Islet precursor cell (in vitro differentiated cells): Measurements from ENCODE around the gene ANKRD11.
A peak's percentile ranks its signal among the peaks of the same experiment; 100 is the strongest.

Experiments used
- DNase-seq: peaks from one replicate; pipeline ENCODE4 v3.0.0-alpha.2; 2018

Gene ANKRD11

DNA sequence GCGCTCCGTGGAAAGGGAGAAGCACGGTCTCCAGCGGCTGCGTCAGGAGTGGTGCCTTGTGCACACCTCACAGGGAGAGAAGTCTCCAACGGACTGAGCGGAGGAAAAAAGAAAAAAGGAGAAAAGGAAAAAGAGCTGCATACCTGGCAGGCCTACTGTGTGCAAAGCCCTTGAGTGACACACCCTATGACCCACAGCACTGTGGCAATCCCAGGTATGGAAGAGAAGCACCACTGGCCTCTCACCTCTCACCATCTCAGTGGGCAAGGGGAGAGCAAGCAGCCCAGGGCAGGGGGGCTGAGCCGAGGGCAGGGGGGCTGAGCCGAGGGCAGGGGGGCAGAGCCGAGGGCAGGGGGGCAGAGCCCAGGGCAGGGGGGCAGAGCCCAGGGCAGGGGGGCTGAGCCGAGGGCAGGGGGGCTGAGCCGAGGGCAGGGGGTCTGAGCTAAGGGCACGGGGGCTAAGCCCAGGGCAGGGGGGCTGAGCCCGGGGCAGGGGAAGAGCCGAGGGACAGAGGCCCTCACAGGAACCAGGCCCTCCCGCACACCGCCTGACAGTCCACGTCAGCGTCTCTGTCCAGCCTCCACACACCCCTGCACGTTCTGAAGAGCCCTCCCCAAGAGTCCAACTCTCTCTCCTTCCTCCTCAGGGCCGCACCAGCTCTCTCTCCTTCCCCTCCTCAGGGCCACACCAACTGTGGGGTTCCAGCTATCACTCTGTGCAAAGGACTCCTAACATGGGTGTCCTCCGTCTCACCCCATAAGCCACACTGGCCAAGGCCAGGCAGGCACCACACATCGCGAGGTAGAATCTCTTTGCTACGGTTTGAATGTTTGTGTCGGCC is 167.0 kb downstream of the ANKRD11 start:
- no peak for DNase-seq

DNA sequence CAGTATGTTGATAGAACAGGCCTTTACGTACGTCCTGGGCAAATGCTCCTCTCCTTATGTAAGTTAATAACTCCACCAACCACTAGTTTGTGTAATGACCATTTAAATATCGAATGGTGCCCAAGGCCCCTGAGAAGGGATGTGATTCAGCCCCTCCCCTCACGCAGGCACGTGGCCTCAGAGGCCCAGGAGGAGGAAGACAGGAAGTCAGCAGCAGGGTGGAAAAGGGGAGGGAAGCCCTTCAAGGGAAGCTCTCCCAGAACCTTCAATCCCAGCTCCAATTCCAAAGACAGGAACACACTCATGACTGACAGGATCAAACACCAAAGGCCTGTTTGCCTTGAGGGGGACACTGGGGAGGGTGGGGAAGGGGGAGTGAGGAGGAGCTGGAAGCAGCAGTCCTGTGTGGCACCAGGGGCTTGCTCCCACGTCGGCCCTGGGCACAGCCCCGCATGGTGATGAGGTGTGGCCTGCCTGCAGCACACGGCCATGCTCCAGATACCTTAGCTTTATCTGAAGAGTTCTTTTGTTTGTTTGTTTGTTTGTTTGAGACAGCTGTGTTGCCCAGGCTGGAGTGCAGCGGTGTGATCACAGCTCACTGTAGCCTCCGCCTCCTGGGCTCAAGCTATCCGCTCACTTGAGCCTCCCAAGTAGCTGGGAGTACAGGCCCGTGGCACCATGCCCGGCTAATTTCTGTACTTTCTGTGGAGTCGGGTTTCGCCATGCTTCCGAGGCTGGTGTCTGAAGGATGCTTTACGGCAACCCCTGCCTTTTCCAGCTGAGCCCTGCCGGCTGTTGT is 167.8 kb downstream of the ANKRD11 start:
- peak; percentile 89 for DNase-seq

DNA sequence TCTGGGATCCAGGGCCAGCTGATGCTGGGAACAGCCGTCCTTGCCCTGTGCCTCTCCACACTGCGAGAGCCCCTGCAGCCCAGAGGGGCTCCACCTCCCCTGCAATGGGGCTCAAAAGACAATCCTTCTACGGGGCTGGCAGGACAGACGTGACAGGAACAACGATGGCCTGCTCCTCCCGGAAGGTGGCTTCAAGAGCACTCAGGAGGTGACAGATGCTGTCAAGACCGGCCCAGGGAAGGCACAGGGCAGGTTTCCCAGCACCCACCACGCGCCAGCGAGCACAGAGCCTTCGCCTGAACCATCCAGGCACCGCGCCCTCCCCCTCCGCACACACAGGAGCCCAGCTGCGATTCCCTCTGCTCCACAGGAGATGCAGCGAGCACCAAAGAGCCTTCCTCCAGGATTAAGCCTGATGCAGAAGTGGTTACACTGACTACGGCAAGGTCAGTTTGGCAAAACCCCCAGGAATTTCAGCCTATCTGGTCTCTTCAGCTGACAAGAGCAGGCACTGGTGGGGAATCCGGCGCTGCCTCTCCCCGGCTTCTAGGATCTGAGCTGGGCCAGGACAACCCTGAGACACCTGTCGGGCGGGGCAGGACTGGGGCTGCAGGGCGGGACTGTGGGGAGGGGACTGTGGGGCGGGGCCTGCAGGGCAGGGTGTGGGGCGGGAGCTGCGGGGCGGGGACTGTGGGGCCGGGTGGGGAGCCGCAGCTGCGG is 169.4 kb downstream of the ANKRD11 start:
- peak; percentile 81 for DNase-seq

DNA sequence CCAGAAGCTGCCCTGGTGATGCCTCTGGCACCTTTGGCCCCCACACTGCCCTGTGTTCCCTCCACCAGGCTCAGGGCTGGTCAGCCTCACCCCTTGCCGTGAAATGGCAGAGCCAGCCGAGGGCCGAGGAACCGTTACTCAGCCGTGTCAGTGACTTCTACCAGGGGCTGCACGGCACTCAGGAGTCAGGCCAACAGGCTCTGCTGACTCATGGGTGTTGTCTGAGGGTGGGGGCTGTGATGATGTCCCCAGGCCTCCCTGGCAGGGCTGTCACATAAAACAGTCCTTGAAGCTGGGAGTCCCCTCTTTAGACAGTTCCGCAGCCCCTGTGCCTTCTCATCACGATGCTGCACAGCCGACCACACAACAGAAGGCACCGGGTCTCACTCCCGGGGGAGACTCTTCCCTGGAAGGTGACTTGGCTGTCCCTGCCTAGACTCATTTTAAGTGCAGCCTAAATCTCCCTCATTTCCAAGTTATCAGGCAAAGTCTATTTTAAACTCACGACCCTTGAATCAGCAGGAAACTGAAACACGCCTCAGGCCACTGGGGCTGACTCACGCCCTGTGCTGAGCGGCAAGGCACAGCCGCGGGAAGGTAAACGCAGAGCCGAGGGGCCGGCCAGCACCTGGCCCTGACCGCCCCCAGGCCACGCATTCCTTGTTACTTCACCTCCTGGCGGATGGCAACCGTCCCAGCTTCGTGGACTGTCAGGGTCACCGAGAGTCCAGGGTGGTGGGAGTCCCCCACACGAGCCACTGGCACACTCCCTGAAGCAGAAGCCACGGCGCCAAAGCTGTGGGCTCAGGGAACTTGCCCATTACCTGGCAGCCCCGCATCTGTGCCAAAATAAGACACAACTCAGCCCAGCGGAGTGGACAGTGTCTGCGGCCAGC is 170.2 kb downstream of the ANKRD11 start:
- peak; percentile 97 for DNase-seq

DNA sequence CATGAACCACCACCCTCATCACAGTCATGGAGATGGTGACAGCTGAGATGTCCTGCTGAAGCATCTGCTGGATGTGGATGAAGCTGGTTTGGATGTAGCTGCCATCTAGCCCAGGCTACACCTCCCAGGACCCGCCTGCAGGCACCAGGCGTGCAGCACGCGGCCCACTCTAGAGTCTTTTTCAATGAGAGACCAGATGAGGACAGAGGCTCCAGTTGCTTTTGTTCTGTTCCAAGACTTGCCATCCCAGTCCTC is 170.8 kb downstream of the ANKRD11 start:
- no peak for DNase-seq

- DNase-seq = no peak
Measured at GRCh38 chr16:89318871-89319630, 171.3 kb downstream of the ANKRD11 start.

GRCh38 chr16:89318430-89318758 is 172.0 kb downstream of the ANKRD11 start:
- DNase-seq = no peak

DNA sequence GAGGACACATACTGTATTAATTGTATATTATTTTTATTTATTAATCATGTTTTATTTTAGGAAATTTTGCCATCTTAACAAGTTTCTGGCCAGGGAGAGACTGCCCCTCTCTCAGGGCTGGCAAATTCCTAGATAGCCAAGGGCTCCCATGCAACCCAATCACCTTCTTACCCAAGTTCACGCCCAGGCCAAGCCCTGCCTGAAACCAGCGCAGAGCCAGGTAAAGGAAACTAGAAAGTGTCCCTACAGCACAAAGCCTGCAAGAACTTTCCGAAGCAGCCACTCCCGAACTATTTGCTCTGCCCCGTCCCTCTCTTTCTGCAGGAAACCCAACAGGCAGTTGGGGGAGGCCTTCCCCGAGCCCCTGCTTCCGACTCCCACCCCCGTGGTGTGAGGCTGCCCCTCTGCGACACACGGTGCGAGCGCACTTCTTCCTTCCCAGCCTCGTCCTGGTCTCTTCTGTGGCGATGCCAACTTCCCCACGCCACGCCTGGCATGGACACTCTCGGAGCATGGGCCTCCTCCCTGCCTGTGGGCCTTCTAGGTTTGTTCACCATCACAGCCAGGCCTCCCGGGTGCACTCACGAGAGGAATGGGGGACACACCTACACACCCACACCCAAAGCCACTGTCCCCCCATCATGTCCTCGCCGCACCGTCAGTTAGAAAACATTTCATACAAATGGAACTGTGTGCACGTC is 172.5 kb downstream of the ANKRD11 start:
- no peak for DNase-seq

- no peak for DNase-seq
Measured at GRCh38 chr16:89317101-89317671, 173.2 kb downstream of the ANKRD11 start.

GRCh38 chr16:89316701-89317100 is 173.7 kb downstream of the ANKRD11 start:
- no peak for DNase-seq

DNA sequence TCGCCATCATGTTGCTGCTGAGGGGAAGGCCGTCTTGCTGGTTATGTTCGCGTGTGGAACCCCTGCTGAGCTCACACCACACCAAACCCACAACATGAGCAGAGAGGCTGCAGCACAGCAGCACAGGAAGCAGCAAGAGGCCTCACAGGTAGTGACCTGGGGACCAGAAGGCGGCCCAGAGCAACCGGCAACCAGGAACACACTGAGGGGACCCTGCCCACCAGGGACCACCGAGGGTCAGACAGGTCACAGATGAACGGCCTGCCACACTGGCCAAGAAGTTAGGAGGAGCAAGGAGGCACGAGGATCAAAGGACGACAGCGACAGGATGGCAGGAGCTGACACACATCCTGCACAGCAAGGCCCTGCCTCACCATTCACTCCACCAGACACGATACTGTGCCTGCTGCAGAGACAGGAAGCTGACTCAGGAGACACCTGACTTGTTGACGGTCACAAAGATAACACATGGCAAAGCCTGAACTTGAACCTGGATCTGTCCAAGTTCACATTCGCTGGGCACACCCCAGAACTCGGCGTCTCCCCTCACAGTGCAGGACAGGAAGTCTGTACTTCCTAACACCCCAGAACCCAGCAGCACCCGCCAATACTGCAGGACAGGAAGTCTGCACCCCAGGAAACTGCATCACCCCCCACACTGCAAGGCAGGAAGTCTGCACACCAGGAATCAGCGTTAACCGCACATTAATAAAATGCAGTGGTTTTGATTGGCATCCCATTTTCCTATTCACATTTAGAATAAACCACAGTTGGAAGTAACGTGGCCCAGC is 174.4 kb downstream of the ANKRD11 start:
- peak; percentile 76 for DNase-seq

GRCh38 chr16:89315271-89315670 is 175.1 kb downstream of the ANKRD11 start:
- no peak for DNase-seq

GRCh38 chr16:89314854-89315253 is 175.5 kb downstream of the ANKRD11 start:
- DNase-seq = no peak

DNA sequence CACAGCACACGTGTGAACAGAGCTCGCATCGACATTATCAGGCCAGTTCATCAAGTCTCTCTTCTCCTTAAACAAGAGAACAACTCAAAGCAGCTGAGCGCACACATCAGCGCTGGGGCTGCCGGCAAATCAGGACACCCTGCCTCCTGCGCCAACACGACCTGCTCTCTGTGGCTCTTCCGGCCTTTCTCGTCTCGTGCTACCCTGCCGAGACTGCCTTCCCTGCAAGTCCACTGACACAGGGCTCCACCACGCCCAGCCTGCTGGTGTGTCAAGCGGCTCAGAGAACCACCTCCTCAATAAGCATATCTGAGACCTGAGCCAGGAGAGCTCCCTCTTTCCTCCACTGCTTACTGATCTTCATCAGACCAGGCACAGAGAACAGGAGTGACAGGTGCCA is 176.0 kb downstream of the ANKRD11 start:
- no peak for DNase-seq

GRCh38 chr16:89313583-89313982 is 176.8 kb downstream of the ANKRD11 start:
- no peak for DNase-seq

DNA sequence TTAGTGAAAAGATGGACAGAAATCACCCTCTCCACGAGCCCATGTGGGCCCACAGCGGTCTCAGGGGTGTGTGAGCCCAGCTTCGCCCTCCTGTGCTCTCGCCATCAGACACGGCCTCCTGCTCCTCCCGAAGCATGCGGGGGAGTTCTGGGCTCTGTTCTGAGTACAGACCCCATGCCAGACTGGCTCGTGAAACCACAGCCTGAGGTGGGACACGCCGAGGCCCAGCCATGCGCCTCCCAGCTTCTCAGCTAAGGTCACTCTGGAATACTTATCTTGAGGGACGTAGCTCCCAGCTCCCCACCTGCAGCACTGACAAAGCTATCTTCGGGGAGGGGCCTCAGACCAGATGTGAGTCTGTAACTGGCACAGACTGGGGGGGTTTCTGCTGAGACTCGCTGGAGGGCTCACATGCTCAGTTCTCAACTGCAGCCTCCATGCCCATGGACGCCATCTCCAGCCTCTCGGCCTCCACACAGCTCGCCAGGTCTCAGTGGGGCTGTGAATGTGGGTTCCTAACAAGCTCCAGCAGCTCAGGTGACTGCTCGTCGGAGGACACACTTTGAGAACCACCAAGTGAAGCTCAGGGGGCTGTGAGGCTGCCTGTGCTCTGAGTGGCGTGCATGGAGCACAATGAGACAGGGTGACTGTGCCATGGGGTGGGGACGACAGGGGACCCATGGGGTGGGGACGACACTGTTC is 177.6 kb downstream of the ANKRD11 start:
- no peak for DNase-seq

- no peak for DNase-seq
Measured at GRCh38 chr16:89312194-89312593, 178.2 kb downstream of the ANKRD11 start.

- DNase-seq = no peak
Measured at GRCh38 chr16:89311636-89312035, 178.7 kb downstream of the ANKRD11 start.

DNA sequence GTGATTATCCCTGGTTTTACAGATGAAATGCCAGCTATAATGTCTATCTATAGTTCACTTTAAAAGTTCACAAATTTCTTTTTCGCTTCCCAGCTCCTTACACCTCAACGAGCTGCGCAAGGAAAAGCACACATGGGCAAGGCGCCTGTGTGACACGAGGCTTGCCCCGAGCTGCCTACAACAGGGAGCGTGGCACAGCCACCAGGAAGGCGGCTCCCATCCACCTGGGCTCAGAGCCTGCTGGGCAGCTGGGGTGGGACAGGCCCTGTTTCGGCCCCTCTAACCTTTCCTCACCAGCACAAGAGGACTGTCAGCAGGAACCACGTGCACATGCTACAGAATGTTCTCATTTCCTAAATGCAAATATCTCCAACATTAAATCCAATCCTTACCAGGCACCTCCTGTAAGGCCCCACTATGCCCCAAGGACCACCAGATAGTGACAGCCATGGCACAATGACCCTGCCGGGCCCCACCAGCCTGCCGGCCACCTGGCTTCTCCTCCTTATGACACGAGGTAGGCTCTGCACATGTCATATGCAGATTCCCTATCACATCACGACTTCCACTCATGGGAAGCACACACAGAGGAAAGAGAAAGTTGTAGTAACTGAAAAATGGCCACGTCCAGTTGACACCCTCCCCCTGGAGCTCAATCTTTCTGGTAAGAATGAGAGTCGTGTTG is 180.8 kb downstream of the ANKRD11 start:
- no peak for DNase-seq
